HG02642 (cell line): Measurements from ENCODE around the gene PRRG4.
"Not testable (repeated sequence)": the region's sequence is repeated elsewhere in the genome, so short reads cannot be mapped to it uniquely, and the experiment has no call there.

Source experiments
- ATAC-seq: cut with Tn5 transposase; IDR thresholded peaks from one replicate; pipeline ENCODE4 v1.9.1; 2021; ENCODE audit warnings: mild to moderate bottlenecking; ENCODE audit not compliant: unreplicated experiment, poor library complexity

The PRRG4 gene

DNA sequence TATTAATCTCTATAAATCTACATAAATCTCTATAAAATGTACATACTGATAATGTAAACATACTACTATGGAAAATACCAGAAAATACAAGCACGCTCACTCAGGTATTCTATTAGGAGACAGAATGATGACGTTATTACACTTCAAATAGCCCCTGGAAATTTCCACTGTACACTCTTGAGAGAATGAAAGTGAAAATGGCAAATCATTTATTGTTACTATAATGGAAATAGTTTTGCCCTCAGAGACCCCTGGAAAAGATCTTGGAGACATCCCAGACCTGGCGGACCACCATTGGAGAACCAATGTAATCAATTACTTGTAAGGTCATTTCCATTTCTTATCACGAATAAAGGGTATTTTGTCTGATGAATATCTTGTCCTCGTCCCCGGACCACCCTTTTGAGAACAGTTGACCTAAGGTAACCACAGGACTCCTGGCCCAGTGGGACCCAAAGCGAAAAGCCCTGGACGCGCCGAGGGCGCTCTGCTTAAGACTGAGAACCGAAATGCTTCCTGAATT, 509 bp upstream of the PRRG4 start:
- peak; percentile 43 for ATAC-seq

DNA sequence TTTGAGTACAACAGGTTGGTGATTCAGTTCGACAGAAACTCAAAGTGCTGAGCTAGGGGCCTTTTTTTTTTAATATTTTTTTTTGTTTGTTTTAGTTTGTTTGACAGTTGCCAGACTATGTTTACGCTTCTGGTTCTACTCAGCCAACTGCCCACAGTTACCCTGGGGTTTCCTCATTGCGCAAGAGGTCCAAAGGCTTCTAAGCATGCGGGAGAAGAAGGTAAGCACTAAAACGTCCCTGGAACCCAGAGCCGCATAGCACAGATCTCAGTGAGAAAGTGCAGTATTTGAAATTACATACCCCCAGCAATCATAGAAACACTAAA, 649 bp downstream of the PRRG4 start:
- ATAC-seq: no peak

DNA sequence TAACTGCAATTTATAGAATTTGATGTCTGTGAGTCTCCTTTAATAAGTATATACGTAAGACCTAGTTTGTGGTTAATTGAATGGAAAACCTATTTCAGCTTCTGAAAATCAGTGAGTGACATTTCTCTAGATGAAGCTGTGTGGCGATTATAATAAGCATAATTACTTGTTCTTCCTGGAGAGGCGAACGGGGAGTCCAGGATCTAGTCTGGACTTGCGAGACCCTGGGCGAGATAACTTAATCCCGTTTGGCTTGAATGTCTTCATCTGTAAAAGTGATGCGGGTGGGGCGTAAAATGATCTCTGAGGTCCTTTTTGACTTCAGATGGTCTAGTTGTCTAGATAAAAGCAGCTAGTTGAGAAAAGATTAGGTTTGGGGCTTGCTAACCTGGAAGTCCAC, 1.1 kb downstream of the PRRG4 start:
- ATAC-seq: no peak

DNA sequence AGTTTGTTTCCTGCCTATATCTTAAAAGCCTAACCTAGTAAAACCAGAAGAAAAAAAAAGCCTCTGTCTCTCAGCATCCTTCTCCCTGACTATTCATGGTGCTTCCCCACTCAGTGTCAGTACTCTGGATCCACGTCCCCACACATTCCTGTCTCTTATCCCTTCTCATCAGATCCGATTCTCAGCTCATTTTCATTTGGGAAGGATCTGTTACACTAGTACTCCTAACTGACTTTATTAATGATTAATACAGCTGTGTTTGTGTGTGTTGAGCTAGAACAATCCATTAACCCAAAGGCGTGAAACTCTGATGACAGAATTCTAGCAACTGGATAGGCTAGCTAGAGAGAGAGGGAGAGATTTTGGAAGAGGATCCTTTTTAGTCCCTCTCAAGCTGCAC, 1.5 kb downstream of the PRRG4 start:
- ATAC-seq: no peak

DNA sequence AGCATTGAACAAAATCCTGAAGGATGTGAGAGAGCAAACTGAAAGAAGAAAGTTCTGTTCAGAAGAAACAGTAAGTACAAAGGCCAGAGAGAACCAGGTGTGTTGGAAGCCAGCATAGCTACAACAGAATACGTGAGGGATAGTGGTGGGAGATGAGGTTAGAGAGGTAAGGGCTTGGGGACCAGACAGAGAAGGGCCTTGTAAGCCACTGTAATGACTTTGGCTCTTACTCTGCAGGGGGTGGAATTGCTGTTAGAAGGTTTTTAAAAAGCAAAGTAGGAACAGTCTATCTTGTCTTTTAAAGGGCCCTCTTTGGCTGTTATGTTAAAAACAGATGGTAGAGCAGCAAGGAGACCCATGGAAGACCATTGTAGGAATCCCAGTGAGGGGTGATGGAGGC, 4.2 kb downstream of the PRRG4 start:
- no peak for ATAC-seq

DNA sequence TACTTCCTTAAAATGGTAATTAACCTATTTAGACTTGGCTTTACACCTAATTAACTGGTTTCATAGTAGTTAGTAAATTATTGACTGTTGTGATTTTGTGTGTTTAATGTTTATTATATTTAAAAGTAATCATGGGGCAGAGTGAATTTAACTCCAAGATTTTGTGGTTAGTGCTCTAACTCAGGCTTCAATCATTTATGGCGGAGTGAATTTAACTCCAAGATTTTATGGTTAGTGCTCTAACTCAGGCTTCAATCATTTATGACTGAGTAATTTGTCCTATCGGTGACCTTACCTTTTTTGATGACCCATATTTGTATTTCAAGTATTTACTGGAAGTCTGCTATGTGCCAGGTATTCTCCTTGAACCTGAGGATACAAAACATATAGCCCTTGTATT, 7.2 kb downstream of the PRRG4 start:
- ATAC-seq: no peak

DNA sequence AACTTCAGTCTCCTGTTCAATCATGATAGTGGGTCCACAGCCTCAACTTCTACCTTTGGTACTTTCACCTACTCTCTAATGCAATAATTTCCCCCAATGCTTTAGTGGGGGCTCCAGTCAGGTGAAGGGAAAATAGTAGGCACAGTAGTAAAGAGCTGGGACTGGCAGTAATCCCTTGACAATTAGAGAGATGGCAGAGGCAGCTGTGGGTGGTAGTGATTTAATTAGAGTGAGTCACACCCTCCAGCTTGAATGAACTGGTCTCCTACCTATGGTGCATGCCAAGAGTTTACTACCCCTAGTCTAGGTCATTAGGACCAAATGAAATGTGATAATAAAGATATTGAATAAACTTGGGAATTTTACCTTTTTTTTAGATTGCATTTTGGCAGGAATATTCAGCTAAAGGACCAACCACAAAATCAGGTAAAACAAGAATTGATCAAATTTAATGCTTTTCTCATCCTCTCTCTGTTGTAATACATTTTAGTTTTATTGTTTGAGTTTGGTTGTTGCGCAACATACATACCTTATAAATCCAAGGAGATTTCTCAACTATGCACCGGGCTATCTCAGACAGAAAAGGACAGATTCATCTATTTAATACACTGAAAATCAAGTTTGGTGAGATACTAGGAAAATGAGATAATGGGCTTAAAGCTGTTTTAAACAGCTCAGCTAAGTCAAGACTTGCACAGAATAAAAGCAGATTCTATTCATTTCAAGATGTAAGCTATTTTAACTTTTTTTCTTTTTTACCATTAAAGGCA, 9.0 kb downstream of the PRRG4 start:
- no peak for ATAC-seq

DNA sequence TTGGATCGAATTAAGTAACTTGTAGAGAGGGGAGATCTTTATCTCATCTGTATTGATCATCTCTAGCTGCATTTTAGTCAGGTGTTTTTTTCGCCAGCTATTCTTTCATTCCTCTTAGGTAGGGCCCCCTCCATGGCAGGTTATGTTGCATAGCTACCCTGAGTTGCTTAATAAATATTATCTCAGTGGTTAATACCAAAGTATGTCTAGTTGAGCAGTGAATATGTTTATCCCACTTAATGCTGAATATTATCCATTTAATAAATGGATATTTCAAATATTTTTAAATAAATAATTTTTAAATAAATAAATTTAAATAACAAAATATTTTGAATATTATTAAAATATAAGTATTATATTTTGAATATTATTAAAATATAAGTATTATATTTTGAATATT, 9.6 kb downstream of the PRRG4 start:
- ATAC-seq: no peak

DNA sequence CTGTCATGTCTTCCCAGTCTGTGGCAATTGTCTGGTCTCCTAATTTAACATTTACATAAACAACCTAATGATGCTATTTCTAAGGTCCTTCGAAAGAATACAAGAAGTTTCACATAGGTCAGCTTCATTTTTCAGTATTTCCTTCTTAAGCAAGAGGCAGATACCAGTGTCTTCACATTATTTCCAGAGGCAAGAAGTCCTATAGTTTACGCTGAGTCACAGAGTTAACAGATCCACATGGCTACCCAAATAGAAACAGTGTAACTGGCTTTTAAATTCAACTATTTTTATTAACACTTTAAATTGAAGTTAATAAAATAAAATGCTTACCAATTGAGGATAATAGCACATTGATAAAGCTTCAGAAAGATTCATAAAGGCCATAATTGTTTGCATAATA, 10.9 kb downstream of the PRRG4 start:
- no peak for ATAC-seq

DNA sequence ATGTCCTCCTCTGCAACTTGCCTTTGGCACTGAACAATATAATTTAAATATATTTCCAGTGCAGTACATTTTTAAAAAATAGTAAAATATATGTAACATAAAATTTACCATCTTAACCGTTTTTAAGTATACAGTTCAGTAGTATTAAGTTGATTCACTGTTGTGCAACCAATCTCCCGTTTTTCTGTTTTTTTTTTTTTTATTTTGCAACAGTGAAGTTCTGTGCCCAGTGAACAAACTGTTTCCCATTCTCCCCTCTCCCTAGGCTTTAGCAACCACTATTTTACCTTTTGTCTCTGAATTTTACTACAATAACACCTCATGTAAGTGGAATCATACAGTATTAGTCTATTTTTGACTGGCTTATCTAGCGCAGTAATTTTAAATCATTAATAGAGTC, 13.8 kb downstream of the PRRG4 start:
- ATAC-seq: no peak

DNA sequence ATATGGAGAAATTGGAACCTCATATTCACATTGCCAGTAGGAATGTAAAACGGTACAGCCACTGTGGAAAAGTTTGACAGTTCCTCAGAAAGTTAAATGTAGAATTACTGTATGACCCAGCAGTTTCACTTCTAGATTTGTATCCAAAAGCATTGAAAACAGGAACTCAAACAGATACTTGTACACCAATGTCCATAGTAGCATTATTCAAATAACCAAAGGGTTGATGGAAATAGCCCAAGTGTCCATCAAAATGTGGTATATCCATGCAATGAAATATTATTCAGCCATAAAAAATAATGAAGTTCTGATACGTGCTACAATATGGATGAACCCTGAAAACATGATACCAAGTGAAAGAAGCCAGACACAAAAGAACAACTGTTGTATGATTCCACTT, 17.8 kb downstream of the PRRG4 start:
- ATAC-seq: no peak

DNA sequence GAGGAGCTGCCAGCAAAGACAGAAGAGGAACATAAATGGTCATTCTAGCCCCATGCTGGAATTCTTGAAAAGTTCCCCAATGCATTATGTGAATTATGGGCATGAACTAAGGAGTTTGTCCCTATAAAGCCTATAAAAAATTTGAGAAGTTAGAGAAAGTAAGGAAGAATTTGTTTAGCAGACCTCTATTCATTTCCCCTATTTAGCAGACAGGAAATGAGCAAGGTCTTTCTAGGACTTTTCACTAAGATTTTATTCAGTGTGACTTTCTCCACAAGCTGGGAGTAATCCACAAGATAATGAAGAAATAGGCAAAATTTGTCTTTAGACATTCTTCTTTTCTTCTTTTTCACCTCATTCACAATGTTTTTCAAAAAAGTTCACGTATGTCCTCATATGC, 20.0 kb downstream of the PRRG4 start:
- no peak for ATAC-seq

DNA sequence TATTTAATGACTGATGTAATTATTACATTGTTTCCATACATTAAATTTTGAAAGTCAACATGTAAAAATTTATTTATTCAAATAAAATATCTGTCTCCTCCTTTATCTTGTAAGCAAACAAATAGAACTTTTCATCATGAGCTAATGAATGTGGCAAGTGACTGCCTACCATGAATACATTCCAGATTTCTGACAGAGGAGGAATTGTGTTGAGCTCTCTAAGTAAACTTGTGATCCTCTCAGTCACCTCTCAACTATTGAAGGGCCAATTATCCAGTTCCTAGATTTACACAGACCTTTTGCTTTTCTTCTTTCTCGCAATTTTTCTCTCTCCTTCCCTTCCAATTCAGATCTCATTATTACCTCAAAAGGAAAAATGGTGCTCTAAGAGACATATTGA, 21.5 kb downstream of the PRRG4 start:
- no peak for ATAC-seq

DNA sequence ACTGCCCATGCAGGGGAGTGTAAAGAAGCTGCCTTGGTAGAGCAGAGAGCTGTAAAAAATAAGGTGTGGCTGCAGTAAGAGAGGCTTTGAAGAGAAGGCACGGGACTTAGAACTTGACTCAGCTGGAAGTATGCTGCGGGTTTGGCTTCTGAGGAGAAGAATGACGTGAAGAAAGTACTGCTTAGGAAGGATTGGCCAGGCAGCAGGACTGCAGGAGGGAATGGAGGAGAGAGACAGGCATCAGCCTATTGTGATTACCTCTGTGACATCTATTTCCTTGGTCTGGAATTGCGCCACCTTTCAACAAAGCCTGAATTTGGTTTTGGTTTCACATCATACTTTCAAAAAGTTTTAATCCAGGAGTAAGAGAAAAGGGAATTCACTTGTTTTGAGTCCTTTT, 22.5 kb downstream of the PRRG4 start:
- no peak for ATAC-seq

DNA sequence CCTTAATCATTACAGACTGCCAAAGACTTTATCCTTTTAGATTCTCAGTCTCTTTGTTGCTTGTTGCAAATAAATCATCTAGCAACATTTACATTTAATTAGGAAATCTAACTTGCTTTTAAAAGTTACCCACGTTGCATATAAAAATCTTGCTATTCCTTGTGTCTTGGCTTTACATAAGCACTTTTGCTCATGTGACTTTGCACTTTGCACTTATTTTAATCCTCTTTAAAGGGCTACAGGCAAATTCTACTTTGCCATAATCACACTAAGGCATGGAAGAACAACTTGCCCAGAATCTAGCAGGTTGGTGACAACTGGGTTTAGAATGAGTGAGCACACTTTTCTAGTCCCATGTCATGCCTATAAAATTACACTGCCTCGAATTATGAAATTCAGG, 25.9 kb downstream of the PRRG4 start:
- no peak for ATAC-seq

DNA sequence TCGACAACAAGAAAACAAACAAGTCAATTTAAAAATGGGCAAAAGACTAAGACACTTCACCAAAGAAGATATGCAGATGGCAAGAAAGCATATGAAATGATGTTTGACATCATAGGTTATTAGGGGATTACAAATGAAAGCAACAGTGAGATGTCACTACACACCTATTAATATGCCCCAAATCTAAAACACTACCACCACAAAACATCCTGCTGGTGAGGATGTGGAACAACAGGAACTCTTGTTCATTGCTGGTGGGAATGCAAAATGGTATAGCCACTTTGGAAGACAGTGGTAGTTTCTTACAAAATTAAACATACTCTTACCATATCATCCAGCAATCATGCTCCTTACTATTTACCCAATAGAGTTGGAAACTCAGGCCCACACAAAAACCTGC, 29.0 kb downstream of the PRRG4 start:
- ATAC-seq: no peak

DNA sequence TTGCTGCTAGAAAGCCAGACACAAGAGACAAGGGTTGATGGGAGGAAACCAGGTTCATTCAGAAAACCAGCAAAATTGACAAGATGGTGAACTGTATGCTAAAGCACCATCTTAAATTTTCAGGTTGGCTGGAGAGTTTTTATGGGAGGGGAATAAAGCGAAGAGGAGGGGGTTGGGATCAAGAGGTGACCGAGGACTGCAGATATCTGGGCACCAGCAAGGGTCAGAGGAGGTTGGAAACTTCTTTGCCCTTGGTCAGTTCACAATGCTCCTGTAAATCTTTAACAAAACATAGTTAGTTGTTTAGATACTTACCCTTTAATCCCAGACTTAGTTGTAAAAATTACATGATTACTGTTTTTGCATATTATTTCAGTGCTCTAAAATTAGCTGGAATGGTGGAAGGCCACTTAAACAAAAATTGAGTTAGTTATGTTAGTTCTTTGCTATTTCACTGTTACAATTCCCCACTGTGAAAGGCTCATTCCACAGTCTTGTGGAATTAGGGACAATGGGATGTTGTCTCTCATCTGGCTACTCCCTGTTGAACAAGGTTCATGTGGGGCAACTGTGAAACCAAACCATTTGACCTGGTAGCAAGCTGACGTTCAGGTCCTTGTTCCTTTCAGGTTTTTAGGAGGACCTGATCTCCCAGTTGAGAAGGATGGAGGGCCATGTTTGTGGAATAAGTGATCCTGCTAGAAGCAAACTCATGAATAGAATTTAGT, 32.3 kb downstream of the PRRG4 start:
- no peak for ATAC-seq

DNA sequence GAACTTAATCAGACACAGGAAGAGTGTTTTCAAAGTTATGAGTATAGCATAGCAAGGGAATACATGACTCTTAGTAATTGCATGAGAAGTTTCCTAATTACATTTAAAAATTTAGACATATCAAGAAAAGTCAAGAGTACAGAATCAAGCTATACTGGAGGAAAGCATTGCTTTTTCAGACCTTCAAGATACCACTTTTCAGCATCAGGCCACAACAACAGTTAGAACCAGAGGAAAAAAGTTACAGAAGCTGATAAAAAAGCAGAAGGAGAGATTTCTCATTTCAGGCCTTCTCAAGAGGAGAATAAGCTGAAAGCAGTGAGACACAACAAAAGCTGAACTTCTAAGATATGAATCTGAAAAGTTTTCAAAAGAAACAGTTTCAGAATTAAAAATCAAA, 34.8 kb downstream of the PRRG4 start:
- ATAC-seq: no peak

DNA sequence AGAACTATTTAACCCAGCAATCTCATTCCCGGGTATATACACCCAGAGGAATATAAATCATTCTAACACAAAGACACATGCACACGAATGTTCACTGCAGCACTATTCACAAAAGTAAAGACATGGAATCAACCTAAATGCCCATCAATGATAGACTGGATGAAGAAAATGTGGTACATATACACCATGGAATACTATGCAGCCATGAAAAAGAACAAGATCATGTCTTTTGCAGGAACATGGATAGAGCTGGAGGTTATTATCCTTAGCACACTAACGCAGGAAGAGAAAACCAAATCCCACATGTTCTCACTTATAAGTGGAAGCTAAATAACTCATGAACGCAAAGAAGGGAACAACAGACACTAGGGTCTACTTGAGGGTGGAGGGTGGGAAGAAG, 39.0 kb downstream of the PRRG4 start:
- ATAC-seq: not testable (repeated sequence)

DNA sequence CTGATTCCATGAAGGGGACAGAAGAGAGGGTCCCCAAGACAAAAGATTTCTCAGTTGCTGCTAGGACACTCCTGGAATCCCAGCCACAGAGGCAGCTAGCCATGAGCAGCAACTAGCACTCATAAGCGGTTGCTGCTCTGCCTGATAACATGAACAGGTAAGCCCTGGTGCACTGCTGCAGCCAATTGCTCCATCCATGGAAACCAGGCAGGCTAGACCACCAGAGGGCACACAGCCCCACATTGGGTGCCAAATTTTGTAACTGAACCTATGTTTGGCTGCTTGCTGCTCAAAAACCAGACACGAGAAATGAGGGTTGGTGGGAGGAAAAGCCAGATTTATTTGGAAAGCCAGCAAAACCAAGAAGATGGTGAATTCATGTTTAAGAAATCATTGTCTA, 40.9 kb downstream of the PRRG4 start:
- no peak for ATAC-seq

DNA sequence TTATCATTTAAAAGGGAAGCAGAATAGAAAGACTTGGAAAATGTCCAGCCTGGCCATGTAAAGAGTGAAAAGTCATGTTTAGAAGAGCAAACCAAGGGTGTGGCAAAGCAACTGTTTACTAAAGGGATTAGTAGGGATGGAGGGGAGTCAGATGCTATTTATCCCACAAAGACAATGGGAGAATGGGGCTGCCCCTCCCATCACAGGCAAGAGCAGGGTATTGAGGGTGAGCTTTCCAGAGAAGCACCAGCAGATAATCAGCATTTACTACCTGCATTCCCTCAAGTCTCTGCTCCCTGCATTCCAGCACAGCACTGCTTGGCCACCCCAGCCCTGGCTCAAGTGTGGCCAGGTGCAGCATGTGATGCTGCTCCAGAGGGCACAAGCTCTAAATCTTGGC, 44.4 kb downstream of the PRRG4 start:
- ATAC-seq: no peak

DNA sequence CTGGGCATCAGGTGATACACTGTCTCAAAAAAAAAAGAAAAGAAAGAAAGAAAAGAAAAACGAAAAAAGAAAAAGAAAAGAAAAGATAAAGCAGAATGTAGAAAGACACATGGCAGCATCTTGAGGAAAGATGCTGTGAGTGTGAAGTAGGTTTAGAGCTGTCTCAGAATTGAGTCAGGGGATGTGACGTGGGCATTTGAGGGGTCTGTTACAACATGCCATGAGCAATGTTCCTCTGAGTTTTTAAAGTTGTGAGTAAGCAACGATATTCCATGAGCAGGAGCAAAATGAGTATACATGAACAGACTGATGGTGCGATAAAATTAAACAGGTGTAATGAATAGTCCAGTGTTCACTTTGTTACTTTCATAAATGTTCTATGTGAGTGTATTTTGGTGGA, 51.6 kb downstream of the PRRG4 start:
- ATAC-seq: no peak
